ENCODE data around the gene PXDN. TPM values are rescaled to one million over a fixed set of nuclear protein-coding genes. Genes with fewer than 3 reads are reported as not detected.

PXDN gene
- total RNA-seq, 1 donor from 2014 or later: 150 TPM

GRCh38 chr2:1586251-1586922, 157.9 kb downstream of the PXDN start:
- Mint-ChIP-seq H3K4me1 (ENCODE audit: unreplicated experiment) (peaks cover 27% of the 10 kb centered on the region), H3K27me3 (peaks cover 16% of the 10 kb centered on the region), H3K36me3 (no peaks in the 10 kb centered on the region), H3K9me3 (no peaks in the 10 kb centered on the region), H3K4me3 (no peak overlapping the region), H3K27ac (no peak overlapping the region)
- DNase-seq (ENCODE audit: extremely low spot score, unreplicated experiment): no peak
- TF ChIP-seq, protein P1, sequence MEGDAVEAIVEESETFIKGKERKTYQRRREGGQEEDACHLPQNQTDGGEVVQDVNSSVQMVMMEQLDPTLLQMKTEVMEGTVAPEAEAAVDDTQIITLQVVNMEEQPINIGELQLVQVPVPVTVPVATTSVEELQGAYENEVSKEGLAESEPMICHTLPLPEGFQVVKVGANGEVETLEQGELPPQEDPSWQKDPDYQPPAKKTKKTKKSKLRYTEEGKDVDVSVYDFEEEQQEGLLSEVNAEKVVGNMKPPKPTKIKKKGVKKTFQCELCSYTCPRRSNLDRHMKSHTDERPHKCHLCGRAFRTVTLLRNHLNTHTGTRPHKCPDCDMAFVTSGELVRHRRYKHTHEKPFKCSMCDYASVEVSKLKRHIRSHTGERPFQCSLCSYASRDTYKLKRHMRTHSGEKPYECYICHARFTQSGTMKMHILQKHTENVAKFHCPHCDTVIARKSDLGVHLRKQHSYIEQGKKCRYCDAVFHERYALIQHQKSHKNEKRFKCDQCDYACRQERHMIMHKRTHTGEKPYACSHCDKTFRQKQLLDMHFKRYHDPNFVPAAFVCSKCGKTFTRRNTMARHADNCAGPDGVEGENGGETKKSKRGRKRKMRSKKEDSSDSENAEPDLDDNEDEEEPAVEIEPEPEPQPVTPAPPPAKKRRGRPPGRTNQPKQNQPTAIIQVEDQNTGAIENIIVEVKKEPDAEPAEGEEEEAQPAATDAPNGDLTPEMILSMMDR (conservative IDR thresholded peaks at IDR 0.05): no peak

GRCh38 chr2:1585635-1586034, 158.7 kb downstream of the PXDN start:
- Mint-ChIP-seq H3K9me3 (no peaks in the 10 kb centered on the region), H3K36me3 (no peaks in the 10 kb centered on the region), H3K27ac (no peak overlapping the region), H3K27me3 (peaks cover 9% of the 10 kb centered on the region), H3K4me3 (no peak overlapping the region), H3K4me1 (ENCODE audit: unreplicated experiment) (peaks cover 20% of the 10 kb centered on the region)
- TF ChIP-seq, protein P1 (conservative IDR thresholded peaks at IDR 0.05): no peak
- DNase-seq (ENCODE audit: extremely low spot score, unreplicated experiment): no peak

DNA sequence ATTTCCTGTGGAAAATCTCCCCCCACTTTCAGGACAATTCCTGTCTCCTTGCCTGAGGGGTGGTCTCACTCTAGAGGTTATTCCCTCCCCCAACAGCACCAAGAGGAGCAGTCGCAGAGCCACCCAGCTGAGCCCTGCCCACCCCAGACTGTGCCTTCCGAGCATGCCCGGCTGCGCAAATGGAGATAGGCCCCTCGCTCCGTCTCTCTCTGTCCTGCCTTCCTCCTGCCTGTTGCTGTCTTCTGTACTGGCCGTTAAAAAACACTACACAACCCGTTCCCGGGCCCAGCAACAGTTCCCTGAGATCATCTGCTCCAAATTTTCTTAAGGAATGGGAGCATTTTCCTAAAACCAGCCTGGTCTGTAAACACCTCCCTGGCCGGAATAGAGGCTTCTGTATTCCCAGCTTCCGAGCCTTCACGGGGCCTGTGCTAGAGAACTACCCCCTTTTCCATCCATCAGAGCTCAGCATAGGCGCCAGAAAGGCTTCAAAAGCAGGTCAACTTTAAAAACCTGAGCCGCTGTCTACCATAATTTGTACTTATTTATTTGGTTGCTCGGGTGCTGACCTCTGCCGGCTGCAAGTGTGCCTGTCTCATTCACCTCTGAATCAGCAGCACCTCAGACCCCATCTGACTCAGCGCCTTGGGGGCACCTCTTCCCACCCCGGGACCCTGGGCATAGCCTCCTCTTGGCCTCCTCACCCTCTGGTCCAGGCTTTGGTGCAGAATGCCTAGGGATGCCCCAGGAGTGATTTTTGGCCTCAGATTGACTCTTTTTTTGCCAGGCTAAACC, 159.4 kb downstream of the PXDN start:
- peaks cover 8% of the 10 kb centered on the region for H3K27me3 Mint-ChIP-seq
- no peaks in the 10 kb centered on the region for H3K36me3 Mint-ChIP-seq
- peaks cover 13% of the 10 kb centered on the region for H3K4me1 Mint-ChIP-seq (ENCODE audit: unreplicated experiment)
- no peak for DNase-seq (ENCODE audit: extremely low spot score, unreplicated experiment)
- TF ChIP-seq, protein P1 (conservative IDR thresholded peaks at IDR 0.05): no peak
- H3K9me3 Mint-ChIP-seq: no peaks in the 10 kb centered on the region
- peak overlapping the region; percentile 36 for H3K27ac Mint-ChIP-seq
- H3K4me3 Mint-ChIP-seq: no peak overlapping the region

- no peaks in the 10 kb centered on the region for H3K9me3 Mint-ChIP-seq
- no peak overlapping the region for H3K27ac Mint-ChIP-seq
- H3K4me3 Mint-ChIP-seq: no peak overlapping the region
- no peak for DNase-seq (ENCODE audit: extremely low spot score, unreplicated experiment)
- H3K36me3 Mint-ChIP-seq: no peaks in the 10 kb centered on the region
- peaks cover 10% of the 10 kb centered on the region for H3K4me1 Mint-ChIP-seq (ENCODE audit: unreplicated experiment)
- H3K27me3 Mint-ChIP-seq: peaks cover 4% of the 10 kb centered on the region
- TF ChIP-seq, protein P1 (conservative IDR thresholded peaks at IDR 0.05): no peak
Observed at GRCh38 chr2:1584051-1584531, 160.2 kb downstream of the PXDN start.

DNA sequence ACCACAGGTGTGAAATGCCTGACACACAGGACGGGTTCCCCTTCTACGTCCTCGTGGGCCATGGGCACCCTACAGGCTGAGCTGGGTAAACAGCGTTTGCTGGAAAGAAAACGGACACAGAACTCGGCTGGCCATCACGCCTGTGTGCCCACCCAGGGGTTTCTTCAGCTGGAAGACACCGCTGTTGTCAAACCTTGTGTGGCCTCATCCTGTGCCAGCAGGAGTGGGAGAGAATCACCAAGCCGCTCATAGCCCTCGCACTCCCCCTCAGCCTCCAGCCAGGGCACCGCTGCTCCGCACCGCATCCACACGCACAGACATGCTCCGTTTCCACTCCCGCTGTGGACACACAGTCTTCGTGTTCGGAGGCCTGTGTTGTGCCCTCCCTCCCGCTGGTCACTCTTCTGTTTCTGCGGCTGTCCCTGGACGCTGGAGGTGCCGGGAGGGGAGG, 161.4 kb downstream of the PXDN start:
- DNase-seq (ENCODE audit: extremely low spot score, unreplicated experiment): no peak
- TF ChIP-seq, protein P1 (conservative IDR thresholded peaks at IDR 0.05): no peak
- H3K27me3 Mint-ChIP-seq: peaks cover 4% of the 10 kb centered on the region
- peaks cover 10% of the 10 kb centered on the region for H3K4me1 Mint-ChIP-seq (ENCODE audit: unreplicated experiment)
- no peaks in the 10 kb centered on the region for H3K36me3 Mint-ChIP-seq
- no peaks in the 10 kb centered on the region for H3K9me3 Mint-ChIP-seq
- no peak overlapping the region for H3K4me3 Mint-ChIP-seq
- no peak overlapping the region for H3K27ac Mint-ChIP-seq

Measured in type B pancreatic cell (in vitro differentiated cells).